Calu3 (cell line): ENCODE data around the gene NRG4. TPM values are rescaled to one million over a fixed set of nuclear protein-coding genes. Genes with fewer than 3 reads are reported as not detected.

Experiments
- BruUV-seq: library from RNA; stranded (reverse); fragments of 400-500 nt; replicated peaks from 2 replicates; lab custom pipeline; 2021; lab: Mats Ljungman, UMichigan
- CTCF ChIA-PET: fragments of 300-600 bp; sonication (Branson Sonifier 250); formaldehyde crosslinking; loops from one replicate; lab custom pipeline; 2022; ENCODE audit warnings: antibody characterized with exemption; lab: Charles Lee
- DNase-seq: peaks from one replicate; pipeline ENCODE4 v3.0.0; 2022
- H3K27ac Mint-ChIP-seq: one replicate; pipeline ENCODE4 v1.8.0; 2022; ENCODE audit warnings: mixed read lengths; ENCODE audit not compliant: unreplicated experiment
- H3K27me3 Mint-ChIP-seq: one replicate; pipeline ENCODE4 v1.8.0; 2022; ENCODE audit warnings: mixed read lengths; ENCODE audit not compliant: unreplicated experiment
- H3K36me3 Mint-ChIP-seq: one replicate; pipeline ENCODE4 v1.8.0; 2022; ENCODE audit warnings: mild to moderate bottlenecking, moderate library complexity, mixed read lengths; ENCODE audit not compliant: insufficient read depth, unreplicated experiment
- H3K4me1 Mint-ChIP-seq: one replicate; pipeline ENCODE4 v1.8.0; 2022; ENCODE audit warnings: mild to moderate bottlenecking, low read depth, mixed read lengths; ENCODE audit not compliant: unreplicated experiment
- H3K4me3 Mint-ChIP-seq: one replicate; pipeline ENCODE4 v1.8.0; 2022; ENCODE audit warnings: mild to moderate bottlenecking, low read depth, moderate library complexity, mixed read lengths; ENCODE audit not compliant: unreplicated experiment
- H3K9me3 Mint-ChIP-seq: one replicate; pipeline ENCODE4 v1.8.0; 2022; ENCODE audit warnings: low read depth, mixed read lengths; ENCODE audit not compliant: unreplicated experiment
- intact Hi-C: fragments of 100-400 bp; cut with micrococcal nuclease; formaldehyde crosslinking; loops from one replicate; pipeline ENCODE4 v1.10.0; 2022; ENCODE audit not compliant: unreplicated experiment
- total RNA-seq: library from RNA; stranded (reverse); gene quantifications from 2 replicates; pipeline ENCODE4 v1.2.3, GENCODE V29; 2022
- TF ChIP-seq, protein P1 (sequence below): fragments of 200-600 bp; IDR thresholded peaks from one replicate; pipeline ENCODE4 v1.8.0; 2022; ENCODE audit warnings: antibody characterized with exemption; ENCODE audit not compliant: unreplicated experiment

NRG4 gene
- total RNA-seq, 1 experiment from 2014 or later: 0.09 TPM

DNA sequence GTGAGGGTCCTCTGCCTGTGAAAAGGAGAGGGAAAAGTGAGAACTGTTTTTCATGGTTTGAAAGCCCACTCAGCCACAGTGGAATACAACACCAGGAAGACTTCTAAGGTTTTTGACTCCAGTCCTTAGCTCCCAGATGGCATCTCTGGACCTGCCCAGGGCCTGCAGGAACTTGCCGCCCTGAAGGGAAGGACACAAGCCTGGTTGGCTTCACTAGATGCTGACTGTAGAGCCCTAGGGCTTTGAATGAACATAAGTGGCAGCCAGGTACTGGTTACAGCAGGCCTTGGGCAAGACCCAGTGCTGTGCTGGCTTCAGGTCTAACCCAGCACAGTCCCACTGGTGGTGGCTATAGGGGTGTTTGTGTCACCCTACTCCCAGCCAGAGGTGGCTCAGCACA is 26.3 kb upstream of the NRG4 start:
- Mint-ChIP-seq H3K4me3 (no peak overlapping the region), H3K27ac (no peak overlapping the region), H3K9me3 (peaks cover 2% of the 10 kb centered on the region), H3K36me3 (no peaks in the 10 kb centered on the region), H3K4me1 (no peaks in the 10 kb centered on the region), H3K27me3 (peaks cover 86% of the 10 kb centered on the region)
- TF ChIP-seq, protein P1, sequence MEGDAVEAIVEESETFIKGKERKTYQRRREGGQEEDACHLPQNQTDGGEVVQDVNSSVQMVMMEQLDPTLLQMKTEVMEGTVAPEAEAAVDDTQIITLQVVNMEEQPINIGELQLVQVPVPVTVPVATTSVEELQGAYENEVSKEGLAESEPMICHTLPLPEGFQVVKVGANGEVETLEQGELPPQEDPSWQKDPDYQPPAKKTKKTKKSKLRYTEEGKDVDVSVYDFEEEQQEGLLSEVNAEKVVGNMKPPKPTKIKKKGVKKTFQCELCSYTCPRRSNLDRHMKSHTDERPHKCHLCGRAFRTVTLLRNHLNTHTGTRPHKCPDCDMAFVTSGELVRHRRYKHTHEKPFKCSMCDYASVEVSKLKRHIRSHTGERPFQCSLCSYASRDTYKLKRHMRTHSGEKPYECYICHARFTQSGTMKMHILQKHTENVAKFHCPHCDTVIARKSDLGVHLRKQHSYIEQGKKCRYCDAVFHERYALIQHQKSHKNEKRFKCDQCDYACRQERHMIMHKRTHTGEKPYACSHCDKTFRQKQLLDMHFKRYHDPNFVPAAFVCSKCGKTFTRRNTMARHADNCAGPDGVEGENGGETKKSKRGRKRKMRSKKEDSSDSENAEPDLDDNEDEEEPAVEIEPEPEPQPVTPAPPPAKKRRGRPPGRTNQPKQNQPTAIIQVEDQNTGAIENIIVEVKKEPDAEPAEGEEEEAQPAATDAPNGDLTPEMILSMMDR: no peak
- intact Hi-C loops: no loop called here
- DNase-seq: no peak
- BruUV-seq: no TSS peak
- CTCF ChIA-PET: no interaction called here

DNA sequence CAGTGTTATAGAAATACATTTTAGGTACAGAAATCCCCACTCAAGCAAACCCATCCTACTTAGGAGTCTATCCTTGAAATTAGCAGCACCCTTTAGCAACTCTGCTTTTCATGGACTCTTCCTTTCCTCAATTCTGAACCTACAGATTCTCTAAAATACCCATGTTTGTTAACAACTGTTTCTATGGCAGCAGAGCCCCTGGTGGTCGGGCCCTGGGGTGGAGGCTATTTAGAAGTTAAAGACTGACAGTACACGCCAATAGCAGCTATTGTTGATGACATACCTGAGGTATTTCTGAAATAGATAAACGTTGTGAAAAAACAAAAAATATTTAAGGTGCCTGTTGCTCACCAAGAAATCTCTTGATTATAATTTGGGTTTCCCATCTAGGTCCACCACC is 23.4 kb upstream of the NRG4 start:
- TF ChIP-seq, protein P1: no peak
- no TSS peak for BruUV-seq
- DNase-seq: no peak
- CTCF ChIA-PET: no interaction called here
- Mint-ChIP-seq H3K27me3 (peaks cover 62% of the 10 kb centered on the region), H3K4me1 (no peaks in the 10 kb centered on the region), H3K9me3 (no peaks in the 10 kb centered on the region), H3K27ac (no peak overlapping the region), H3K4me3 (no peak overlapping the region), H3K36me3 (no peaks in the 10 kb centered on the region)
- intact Hi-C loops: no loop called here

DNA sequence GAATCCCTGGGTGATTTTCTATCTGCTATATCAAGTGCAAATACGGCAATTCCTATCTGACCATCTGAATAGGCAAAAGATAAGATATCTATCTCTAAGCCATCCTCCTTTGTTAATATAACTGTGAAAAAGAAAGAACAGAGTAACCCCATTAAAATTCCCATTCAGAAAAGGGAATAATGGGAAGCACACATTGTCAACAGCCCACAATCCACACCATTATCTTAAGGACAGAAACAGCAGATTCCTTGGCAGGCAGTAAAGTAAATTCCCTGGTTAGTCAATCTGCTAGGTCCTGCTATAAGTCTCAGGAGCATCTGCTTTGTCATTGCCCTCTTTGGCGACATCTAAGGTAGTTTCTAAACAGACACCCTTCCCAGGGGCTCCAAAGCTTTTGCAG is 21.9 kb upstream of the NRG4 start:
- TF ChIP-seq, protein P1: no peak
- Mint-ChIP-seq H3K27ac (no peak overlapping the region), H3K36me3 (no peaks in the 10 kb centered on the region), H3K4me1 (no peaks in the 10 kb centered on the region), H3K9me3 (no peaks in the 10 kb centered on the region), H3K27me3 (peaks cover 60% of the 10 kb centered on the region), H3K4me3 (no peak overlapping the region)
- intact Hi-C loops: no loop called here
- BruUV-seq: no TSS peak
- DNase-seq: no peak
- CTCF ChIA-PET: no interaction called here

DNA sequence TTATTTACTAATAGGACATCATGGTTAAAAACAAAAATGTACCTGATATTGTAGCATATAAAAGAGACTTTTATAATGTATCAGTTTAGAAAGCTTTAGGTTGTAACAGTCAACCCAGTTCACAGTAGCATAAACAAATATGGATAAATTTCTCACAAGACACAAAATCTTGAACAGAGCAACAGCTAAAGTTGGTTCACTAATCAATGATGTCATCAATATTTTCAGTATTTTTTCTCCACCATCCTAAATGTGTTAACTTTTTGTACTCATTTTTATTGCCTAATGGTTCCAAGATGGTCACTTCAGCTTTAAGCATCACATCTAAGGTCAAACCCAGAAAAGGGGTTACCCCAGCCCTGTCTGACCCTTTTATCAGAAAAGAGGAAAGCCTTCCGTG is 21.2 kb upstream of the NRG4 start:
- H3K27me3 Mint-ChIP-seq: peaks cover 55% of the 10 kb centered on the region
- BruUV-seq: no TSS peak
- no peaks in the 10 kb centered on the region for H3K4me1 Mint-ChIP-seq
- intact Hi-C loops: no loop called here
- no peak overlapping the region for H3K4me3 Mint-ChIP-seq
- CTCF ChIA-PET: no interaction called here
- no peaks in the 10 kb centered on the region for H3K36me3 Mint-ChIP-seq
- TF ChIP-seq, protein P1: no peak
- H3K27ac Mint-ChIP-seq: no peak overlapping the region
- DNase-seq: no peak
- no peaks in the 10 kb centered on the region for H3K9me3 Mint-ChIP-seq
